GF-D8 (cell line): ENCODE results near the gene NSMCE1.

ENCODE experiments used
- DNase-seq: peaks from one replicate; lab custom pipeline; 2025; lab: John Stamatoyannopoulos, UW

NSMCE1 gene

GRCh38 chr16:27193300-27193990, 75.1 kb downstream of the NSMCE1 start:
- no peak for DNase-seq

- no peak for DNase-seq
Observed at GRCh38 chr16:27191352-27191924, 77.1 kb downstream of the NSMCE1 start.

GRCh38 chr16:27190316-27190871, 78.2 kb downstream of the NSMCE1 start:
- no peak for DNase-seq

- no peak for DNase-seq
Observed at GRCh38 chr16:27189335-27189972, 79.1 kb downstream of the NSMCE1 start.

- no peak for DNase-seq
Observed at GRCh38 chr16:27188633-27189032, 79.9 kb downstream of the NSMCE1 start.

GRCh38 chr16:27185776-27186130, 82.8 kb downstream of the NSMCE1 start:
- DNase-seq = no peak

- DNase-seq = no peak
Observed at GRCh38 chr16:27182906-27183405, 85.6 kb downstream of the NSMCE1 start.

- DNase-seq = no peak
Observed at GRCh38 chr16:27181019-27181790, 87.4 kb downstream of the NSMCE1 start.

GRCh38 chr16:27179500-27180072, 89.0 kb downstream of the NSMCE1 start:
- DNase-seq = peak; percentile 60

GRCh38 chr16:27177031-27177774, 91.4 kb downstream of the NSMCE1 start:
- DNase-seq = no peak

GRCh38 chr16:27175888-27176287, 92.7 kb downstream of the NSMCE1 start:
- no peak for DNase-seq
